ENCODE results near the gene MYO7B. TPM values are rescaled to one million over a fixed set of nuclear protein-coding genes. Genes with fewer than 3 reads are reported as not detected.

MYO7B gene
- polyA plus RNA-seq, 1 of the 3 experiments (the other 2 are of a cell fraction) = 0.08 TPM

DNA sequence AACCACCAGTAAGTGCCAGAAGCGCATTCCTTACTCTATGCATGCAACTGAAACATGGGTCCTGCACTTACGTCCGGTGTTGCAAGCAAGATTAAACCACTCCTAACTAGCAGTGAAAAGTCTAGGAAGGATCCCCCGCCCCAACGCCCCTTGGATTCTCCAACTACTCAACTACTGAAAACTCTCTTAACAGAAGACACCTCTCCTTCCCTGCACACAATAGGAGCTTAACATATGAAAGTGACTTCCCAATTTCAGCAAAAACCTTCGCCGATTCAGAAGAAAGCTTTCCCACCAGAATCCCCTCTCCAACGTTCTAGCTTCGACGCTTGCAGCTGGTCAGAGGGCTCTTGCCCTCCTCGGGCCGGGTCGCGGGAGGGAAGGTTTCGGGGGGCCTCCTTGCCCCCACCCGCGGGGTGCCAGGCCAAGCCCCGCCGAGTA lies 9.8 kb upstream of the MYO7B start:
- Histone ChIP-seq H3K4me2 (peak overlapping the region; percentile 81), H3K27me3 (ENCODE audit: insufficient read depth) (no peaks in the 10 kb centered on the region), H4K20me1 (ENCODE audit: insufficient read depth) (peaks cover 4% of the 10 kb centered on the region; the same call in 1 of the 2 replicates), H3F3A (replicated peaks; ENCODE audit: insufficient read depth) (no peaks in the 10 kb centered on the region), H2AFZ (ENCODE audit: low read depth) (peak overlapping the region; percentile 82; the same call in 1 of the 2 replicates), H3K4me3 (ENCODE audit: low read depth in 2 of 2, low read length in 1 of 2) (peak overlapping the region; percentile 76 to 94), H3K9ac (peak overlapping the region; percentile 98), H3K9me2 (no peaks in the 10 kb centered on the region), H3K36me3 (replicated peaks in 1 of 2; ENCODE audit: control insufficient read depth in 1 of 2, insufficient read depth in 2 of 2, low read length in 1 of 2) (peaks cover 20 to 31% of the 10 kb centered on the region in 2 experiments), H3K9me3 (no peaks in the 10 kb centered on the region), H3K4me1 (ENCODE audit: control insufficient read depth in 1 of 2, insufficient read depth in 2 of 2, low read depth in 1 of 2, low read length in 1 of 2) (peaks cover 0 to 10% of the 10 kb centered on the region in 2 experiments; a peak in 2 of 4 replicates), H3K79me2 (ENCODE audit: insufficient read depth) (peaks cover 55% of the 10 kb centered on the region), H3K27ac (ENCODE audit: low read depth in 2 of 2, low read length in 1 of 2) (peak overlapping the region; percentile 94 to 96)
- peak; percentile 47 for DNase-seq
- CTCF ChIA-PET = interaction anchor here (1.2 to 1.4 kb wide), 4 partner anchors 13 to 170 kb away, joined by 3 to 10 read pairs (median 6); partner anchors contain the start of gene LIMS2
- WGBS (ENCODE audit: low lambda C conversion rate) = 4% methylated on average over 14 of the region's 19 CpGs
- TF ChIP-seq TCF12 (IDR thresholded peaks at IDR 0.05) (no peak), EP300 (IDR thresholded peaks at IDR 0.05; ENCODE audit: borderline replicate concordance in 1 of 2, low read depth in 1 of 2, low read length in 1 of 2) (no peak), NFIC (IDR thresholded peaks at IDR 0.05; ENCODE audit: borderline replicate concordance) (no peak), RAD21 (IDR thresholded peaks at IDR 0.05; ENCODE audit: low read length) (no peak), SMC3 (IDR thresholded peaks at IDR 0.05; ENCODE audit: low read depth, low read length) (no peak), POLR2AphosphoS5 (IDR thresholded peaks at IDR 0.05; ENCODE audit: low read depth, low read length) (no peak), MXI1 (IDR thresholded peaks at IDR 0.05; ENCODE audit: low read depth, low read length) (peak; percentile 38; the same call in 1 of the 2 replicates), PBX3 (IDR thresholded peaks at IDR 0.05) (no peak), RXRA (IDR thresholded peaks at IDR 0.05; ENCODE audit: borderline replicate concordance, low read depth) (no peak), NRF1 (IDR thresholded peaks at IDR 0.05; ENCODE audit: low read depth, low read length) (no peak), EZH2phosphoT487 (IDR thresholded peaks at IDR 0.05; ENCODE audit: borderline replicate concordance, low read depth) (no peak), FOSL2 (IDR thresholded peaks at IDR 0.05; ENCODE audit: borderline replicate concordance, low read depth) (no peak)
- TF ChIP-seq, protein P1, sequence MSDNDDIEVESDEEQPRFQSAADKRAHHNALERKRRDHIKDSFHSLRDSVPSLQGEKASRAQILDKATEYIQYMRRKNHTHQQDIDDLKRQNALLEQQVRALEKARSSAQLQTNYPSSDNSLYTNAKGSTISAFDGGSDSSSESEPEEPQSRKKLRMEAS (IDR thresholded peaks at IDR 0.05; ENCODE audit: low read depth) = 0 out of 2 replicates have a peak, but pooled peaks have one; percentile 2
- POLR2A ChIA-PET = interaction anchor here (1.0 to 1.9 kb wide), 5 partner anchors 11 to 176 kb away, joined by 4 to 7 read pairs (median 5); partner anchors contain the start of gene SFT2D3

- CTCF ChIA-PET = interaction anchor here (0.8 to 1.6 kb wide), 7 partner anchors 8 to 202 kb away, joined by 3 to 10 read pairs (median 3); partner anchors contain the start of gene LIMS2
- peaks cover 48% of the 10 kb centered on the region for H3K79me2 ChIP-seq (ENCODE audit: insufficient read depth)
- under 1% methylated on average over 27 of the region's 70 CpGs for WGBS (ENCODE audit: low lambda C conversion rate)
- no peak for TF ChIP-seq MEF2A (IDR thresholded peaks at IDR 0.05; ENCODE audit: borderline replicate concordance, low read depth)
- TF ChIP-seq SIN3A (IDR thresholded peaks at IDR 0.05; ENCODE audit: borderline replicate concordance, low read depth, low read length) = peak; percentile 73; the same call in 1 of the 2 replicates
- TF ChIP-seq, protein P2, sequence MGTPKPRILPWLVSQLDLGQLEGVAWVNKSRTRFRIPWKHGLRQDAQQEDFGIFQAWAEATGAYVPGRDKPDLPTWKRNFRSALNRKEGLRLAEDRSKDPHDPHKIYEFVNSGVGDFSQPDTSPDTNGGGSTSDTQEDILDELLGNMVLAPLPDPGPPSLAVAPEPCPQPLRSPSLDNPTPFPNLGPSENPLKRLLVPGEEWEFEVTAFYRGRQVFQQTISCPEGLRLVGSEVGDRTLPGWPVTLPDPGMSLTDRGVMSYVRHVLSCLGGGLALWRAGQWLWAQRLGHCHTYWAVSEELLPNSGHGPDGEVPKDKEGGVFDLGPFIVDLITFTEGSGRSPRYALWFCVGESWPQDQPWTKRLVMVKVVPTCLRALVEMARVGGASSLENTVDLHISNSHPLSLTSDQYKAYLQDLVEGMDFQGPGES (IDR thresholded peaks at IDR 0.05; ENCODE audit: low read depth, low read length) = no peak
- TF ChIP-seq, protein P3, sequence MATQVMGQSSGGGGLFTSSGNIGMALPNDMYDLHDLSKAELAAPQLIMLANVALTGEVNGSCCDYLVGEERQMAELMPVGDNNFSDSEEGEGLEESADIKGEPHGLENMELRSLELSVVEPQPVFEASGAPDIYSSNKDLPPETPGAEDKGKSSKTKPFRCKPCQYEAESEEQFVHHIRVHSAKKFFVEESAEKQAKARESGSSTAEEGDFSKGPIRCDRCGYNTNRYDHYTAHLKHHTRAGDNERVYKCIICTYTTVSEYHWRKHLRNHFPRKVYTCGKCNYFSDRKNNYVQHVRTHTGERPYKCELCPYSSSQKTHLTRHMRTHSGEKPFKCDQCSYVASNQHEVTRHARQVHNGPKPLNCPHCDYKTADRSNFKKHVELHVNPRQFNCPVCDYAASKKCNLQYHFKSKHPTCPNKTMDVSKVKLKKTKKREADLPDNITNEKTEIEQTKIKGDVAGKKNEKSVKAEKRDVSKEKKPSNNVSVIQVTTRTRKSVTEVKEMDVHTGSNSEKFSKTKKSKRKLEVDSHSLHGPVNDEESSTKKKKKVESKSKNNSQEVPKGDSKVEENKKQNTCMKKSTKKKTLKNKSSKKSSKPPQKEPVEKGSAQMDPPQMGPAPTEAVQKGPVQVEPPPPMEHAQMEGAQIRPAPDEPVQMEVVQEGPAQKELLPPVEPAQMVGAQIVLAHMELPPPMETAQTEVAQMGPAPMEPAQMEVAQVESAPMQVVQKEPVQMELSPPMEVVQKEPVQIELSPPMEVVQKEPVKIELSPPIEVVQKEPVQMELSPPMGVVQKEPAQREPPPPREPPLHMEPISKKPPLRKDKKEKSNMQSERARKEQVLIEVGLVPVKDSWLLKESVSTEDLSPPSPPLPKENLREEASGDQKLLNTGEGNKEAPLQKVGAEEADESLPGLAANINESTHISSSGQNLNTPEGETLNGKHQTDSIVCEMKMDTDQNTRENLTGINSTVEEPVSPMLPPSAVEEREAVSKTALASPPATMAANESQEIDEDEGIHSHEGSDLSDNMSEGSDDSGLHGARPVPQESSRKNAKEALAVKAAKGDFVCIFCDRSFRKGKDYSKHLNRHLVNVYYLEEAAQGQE (IDR thresholded peaks at IDR 0.05; ENCODE audit: low read depth, low read length) = no peak
- peak; percentile 84 for TF ChIP-seq POLR2AphosphoS5 (IDR thresholded peaks at IDR 0.05; ENCODE audit: low read depth, low read length)
- TF ChIP-seq, protein P1 (IDR thresholded peaks at IDR 0.05; ENCODE audit: low read depth) = peak; percentile 48
These were observed 9.1 kb upstream of the MYO7B start, which contains the start of gene IWS1 for GRCh38 chr2:127526132-127527000. Gene IWS1, minus strand, starts transcription at chr2:127526489. Its CDS starts 281 bp downstream, at chr2:127526208.

More at GRCh38 chr2:127526132-127527000, 9.1 kb upstream of the MYO7B start, which contains the start of gene IWS1:
- H3K9me2 ChIP-seq = no peaks in the 10 kb centered on the region
- no peaks in the 10 kb centered on the region for H3K9me3 ChIP-seq
- peaks cover 18 to 28% of the 10 kb centered on the region in 2 experiments for H3K36me3 ChIP-seq (replicated peaks in 1 of 2; ENCODE audit: control insufficient read depth in 1 of 2, insufficient read depth in 2 of 2, low read length in 1 of 2)
- H3K4me1 ChIP-seq (ENCODE audit: control insufficient read depth in 1 of 2, insufficient read depth in 2 of 2, low read depth in 1 of 2, low read length in 1 of 2) = peaks cover 0 to 10% of the 10 kb centered on the region in 2 experiments; a peak in 2 of 4 replicates
- H3F3A ChIP-seq (replicated peaks; ENCODE audit: insufficient read depth) = no peaks in the 10 kb centered on the region
- POLR2A ChIA-PET = interaction anchor here (0.6 to 1.9 kb wide), 6 partner anchors 12 to 175 kb away, joined by 3 to 7 read pairs (median 4); partner anchors contain the start of gene SFT2D3
- peaks cover 4% of the 10 kb centered on the region; the same call in 1 of the 2 replicates for H4K20me1 ChIP-seq (ENCODE audit: insufficient read depth)
- peak within 1 kb of the TSS; percentile 76 to 94 for H3K4me3 ChIP-seq (ENCODE audit: low read depth in 2 of 2, low read length in 1 of 2)
- peak within 1 kb of the TSS; percentile 81 for H3K4me2 ChIP-seq
- H3K27me3 ChIP-seq (ENCODE audit: insufficient read depth) = no peaks in the 10 kb centered on the region
- H2AFZ ChIP-seq (ENCODE audit: low read depth) = peak within 1 kb of the TSS; percentile 98
- H3K27ac ChIP-seq (ENCODE audit: low read depth in 2 of 2, low read length in 1 of 2) = peak within 1 kb of the TSS; percentile 94 to 96
- H3K9ac ChIP-seq = peak within 1 kb of the TSS; percentile 98
- peak; percentile 94 for DNase-seq
